ENCODE measurements around the gene FATE1.

DNA sequence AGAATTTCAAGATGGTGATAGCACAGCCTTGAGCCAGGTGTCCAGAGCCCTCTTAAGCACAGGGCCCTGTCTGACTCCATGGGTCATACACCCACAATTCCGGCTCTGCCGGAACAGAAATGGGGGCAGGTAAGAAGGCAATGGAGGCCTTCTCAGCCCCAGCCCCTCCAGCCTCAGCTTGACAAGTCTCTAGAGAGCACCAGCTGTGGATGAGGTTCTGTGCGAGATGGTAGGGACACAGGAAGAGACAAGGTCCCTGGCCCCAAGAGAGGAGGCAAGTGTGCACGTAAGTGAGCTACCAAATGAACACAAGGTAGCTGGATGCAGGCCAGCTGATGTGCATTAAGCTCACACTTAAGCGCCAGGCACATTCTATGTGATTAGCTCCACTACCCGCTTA lies 23.0 kb upstream of the FATE1 start:
- TF ChIP-seq, protein P1, sequence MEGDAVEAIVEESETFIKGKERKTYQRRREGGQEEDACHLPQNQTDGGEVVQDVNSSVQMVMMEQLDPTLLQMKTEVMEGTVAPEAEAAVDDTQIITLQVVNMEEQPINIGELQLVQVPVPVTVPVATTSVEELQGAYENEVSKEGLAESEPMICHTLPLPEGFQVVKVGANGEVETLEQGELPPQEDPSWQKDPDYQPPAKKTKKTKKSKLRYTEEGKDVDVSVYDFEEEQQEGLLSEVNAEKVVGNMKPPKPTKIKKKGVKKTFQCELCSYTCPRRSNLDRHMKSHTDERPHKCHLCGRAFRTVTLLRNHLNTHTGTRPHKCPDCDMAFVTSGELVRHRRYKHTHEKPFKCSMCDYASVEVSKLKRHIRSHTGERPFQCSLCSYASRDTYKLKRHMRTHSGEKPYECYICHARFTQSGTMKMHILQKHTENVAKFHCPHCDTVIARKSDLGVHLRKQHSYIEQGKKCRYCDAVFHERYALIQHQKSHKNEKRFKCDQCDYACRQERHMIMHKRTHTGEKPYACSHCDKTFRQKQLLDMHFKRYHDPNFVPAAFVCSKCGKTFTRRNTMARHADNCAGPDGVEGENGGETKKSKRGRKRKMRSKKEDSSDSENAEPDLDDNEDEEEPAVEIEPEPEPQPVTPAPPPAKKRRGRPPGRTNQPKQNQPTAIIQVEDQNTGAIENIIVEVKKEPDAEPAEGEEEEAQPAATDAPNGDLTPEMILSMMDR (IDR thresholded peaks at IDR 0.05): no peak
- no peak for TF ChIP-seq POLR2A (IDR thresholded peaks at IDR 0.05)
